HepG2 (cell line): ENCODE results near the gene HYAL2. TPM values are rescaled to one million over a fixed set of nuclear protein-coding genes. Genes with fewer than 3 reads are reported as not detected.

ENCODE experiments used
- ARID3A ChIP-seq: IDR thresholded peaks from 2 replicates; pipeline ENCODE4 v1.6.1; 2012; ENCODE audit warnings: low read depth, low read length, improper control_type of control experiment
- FOXA3 ChIP-seq: IDR thresholded peaks from 2 replicates; pipeline ENCODE4 v1.6.1; 2016; ENCODE audit warnings: missing genetic modification reagents, missing compliant biosample characterization
- IKZF1 ChIP-seq: fragments of 450-650 bp; IDR thresholded peaks from 2 replicates; pipeline ENCODE4 v1.7.1; 2016
- RAD21 ChIP-seq: fragments of 450-650 bp; formaldehyde crosslinking; IDR thresholded peaks from 2 replicates; pipeline ENCODE4 v1.5.0; 2020; ENCODE audit warnings: mild to moderate bottlenecking
- SMC3 ChIP-seq: IDR thresholded peaks from 2 replicates; pipeline ENCODE4 v1.6.1; 2011; ENCODE audit warnings: low read length, improper control_type of control experiment
- SOX13 ChIP-seq, 3 experiments: fragments of 450-650 bp in 1 of 3; sonication (generic) in 1 of 3; formaldehyde crosslinking in 1 of 3; IDR thresholded peaks in 2 of 3; conservative IDR thresholded peaks in 1 of 3; 2 replicates each; pipeline versions ENCODE4 v1.5.0 to v1.6.1; 2016 to 2020; ENCODE audit warnings: antibody characterized with exemption in 1 of 3, mild to moderate bottlenecking in 1 of 3, missing compliant biosample characterization in 1 of 3, missing genetic modification reagents in 1 of 3, moderate library complexity in 1 of 3
- SYNCRIP ChIP-seq: fragments of 200-400 bp; formaldehyde crosslinking; IDR thresholded peaks from 2 replicates; pipeline ENCODE4 v1.6.1; 2018; ENCODE audit warnings: mild to moderate bottlenecking, low read depth, low read length; ENCODE audit not compliant: insufficient read depth
- ZNF280B ChIP-seq: sonication (generic); formaldehyde crosslinking; IDR thresholded peaks from 2 replicates; pipeline ENCODE4 v1.5.0; 2020; ENCODE audit warnings: missing genetic modification reagents, mild to moderate bottlenecking, borderline replicate concordance
- ZNF362 ChIP-seq: sonication (generic); formaldehyde crosslinking; IDR thresholded peaks from 2 replicates; pipeline ENCODE4 v1.4.0; 2020; ENCODE audit warnings: missing genetic modification reagents, mild to moderate bottlenecking, borderline replicate concordance
- ZNF850 ChIP-seq: sonication (generic); formaldehyde crosslinking; conservative IDR thresholded peaks from 2 replicates; pipeline ENCODE4 v1.9.0; 2021; ENCODE audit warnings: mild to moderate bottlenecking, missing genetic modification reagents
- polyA plus RNA-seq, 8 experiments: library from polyadenylated mRNA; depleted of rRNA in 3 of 8; stranded (reverse) in 7 of 8; unstranded in 1 of 8; fragments of >200 nt; fragmentation: Illumina TruSeq in 4 of 8; extraction: Trizol in 4 of 8; gene quantifications; 2 replicates each; pipeline versions ENCODE4 v1.2.1 to v1.2.3, GENCODE V29; 2011 to 2016; ENCODE audit warnings: low read depth in 4 of 8, missing spikeins in 1 of 8, mixed read lengths in 1 of 8; ENCODE audit not compliant: insufficient read depth in 1 of 8
- total RNA-seq, 5 experiments: library from RNA; depleted of rRNA; stranded (reverse); fragments of >200 nt; fragmentation: Illumina TruSeq; extraction: Trizol; gene quantifications; 2 replicates each; pipeline ENCODE4 v1.2.3, GENCODE V29; 2016; ENCODE audit warnings: low read depth in 1 of 5
- TF ChIP-seq, protein P1 (sequence below): sonication (generic); formaldehyde crosslinking; IDR thresholded peaks from 2 replicates; pipeline ENCODE4 v1.4.0; 2020; ENCODE audit warnings: missing genetic modification reagents
- TF ChIP-seq, protein P2 (sequence below), 2 experiments: fragments of 450-650 bp in 1 of 2; sonication (generic) in 1 of 2; formaldehyde crosslinking in 1 of 2; IDR thresholded peaks; 2 replicates each; pipeline versions ENCODE4 v1.6.1 to v1.8.0; 2016 to 2022; ENCODE audit warnings: antibody characterized with exemption in 1 of 2, mild to moderate bottlenecking in 1 of 2, missing genetic modification reagents in 1 of 2

HYAL2 gene
- total and polyA plus RNA-seq, 2 of the 13 experiments (the other 11 are each of a cell fraction or from before 2014, with no cell fraction given): 76.2 to 102 TPM

GRCh38 chr3:50347187-50347813, 24.8 kb upstream of the HYAL2 start (continued):
- TF ChIP-seq, protein P1, sequence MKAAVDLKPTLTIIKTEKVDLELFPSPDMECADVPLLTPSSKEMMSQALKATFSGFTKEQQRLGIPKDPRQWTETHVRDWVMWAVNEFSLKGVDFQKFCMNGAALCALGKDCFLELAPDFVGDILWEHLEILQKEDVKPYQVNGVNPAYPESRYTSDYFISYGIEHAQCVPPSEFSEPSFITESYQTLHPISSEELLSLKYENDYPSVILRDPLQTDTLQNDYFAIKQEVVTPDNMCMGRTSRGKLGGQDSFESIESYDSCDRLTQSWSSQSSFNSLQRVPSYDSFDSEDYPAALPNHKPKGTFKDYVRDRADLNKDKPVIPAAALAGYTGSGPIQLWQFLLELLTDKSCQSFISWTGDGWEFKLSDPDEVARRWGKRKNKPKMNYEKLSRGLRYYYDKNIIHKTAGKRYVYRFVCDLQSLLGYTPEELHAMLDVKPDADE (CRISPR knock-in tag): no peak
- no peak for TF ChIP-seq ZNF280B (CRISPR knock-in tag)
- TF ChIP-seq ZNF850: no peak
- peak; percentile 46; the same call in 1 of the 2 replicates for TF ChIP-seq SMC3
- peak; percentile 43; the same call in 1 of the 2 replicates for TF ChIP-seq RAD21 (CRISPR knock-in tag)
- TF ChIP-seq IKZF1: no peak
- TF ChIP-seq ZNF362 (CRISPR knock-in tag): peak; percentile 88
- TF ChIP-seq SYNCRIP: no peak
- TF ChIP-seq FOXA3 (CRISPR knock-in tag): 0 out of 2 replicates have a peak, but pooled peaks have one; percentile 28
- TF ChIP-seq ARID3A: peak; percentile 96
- TF ChIP-seq, protein P2, sequence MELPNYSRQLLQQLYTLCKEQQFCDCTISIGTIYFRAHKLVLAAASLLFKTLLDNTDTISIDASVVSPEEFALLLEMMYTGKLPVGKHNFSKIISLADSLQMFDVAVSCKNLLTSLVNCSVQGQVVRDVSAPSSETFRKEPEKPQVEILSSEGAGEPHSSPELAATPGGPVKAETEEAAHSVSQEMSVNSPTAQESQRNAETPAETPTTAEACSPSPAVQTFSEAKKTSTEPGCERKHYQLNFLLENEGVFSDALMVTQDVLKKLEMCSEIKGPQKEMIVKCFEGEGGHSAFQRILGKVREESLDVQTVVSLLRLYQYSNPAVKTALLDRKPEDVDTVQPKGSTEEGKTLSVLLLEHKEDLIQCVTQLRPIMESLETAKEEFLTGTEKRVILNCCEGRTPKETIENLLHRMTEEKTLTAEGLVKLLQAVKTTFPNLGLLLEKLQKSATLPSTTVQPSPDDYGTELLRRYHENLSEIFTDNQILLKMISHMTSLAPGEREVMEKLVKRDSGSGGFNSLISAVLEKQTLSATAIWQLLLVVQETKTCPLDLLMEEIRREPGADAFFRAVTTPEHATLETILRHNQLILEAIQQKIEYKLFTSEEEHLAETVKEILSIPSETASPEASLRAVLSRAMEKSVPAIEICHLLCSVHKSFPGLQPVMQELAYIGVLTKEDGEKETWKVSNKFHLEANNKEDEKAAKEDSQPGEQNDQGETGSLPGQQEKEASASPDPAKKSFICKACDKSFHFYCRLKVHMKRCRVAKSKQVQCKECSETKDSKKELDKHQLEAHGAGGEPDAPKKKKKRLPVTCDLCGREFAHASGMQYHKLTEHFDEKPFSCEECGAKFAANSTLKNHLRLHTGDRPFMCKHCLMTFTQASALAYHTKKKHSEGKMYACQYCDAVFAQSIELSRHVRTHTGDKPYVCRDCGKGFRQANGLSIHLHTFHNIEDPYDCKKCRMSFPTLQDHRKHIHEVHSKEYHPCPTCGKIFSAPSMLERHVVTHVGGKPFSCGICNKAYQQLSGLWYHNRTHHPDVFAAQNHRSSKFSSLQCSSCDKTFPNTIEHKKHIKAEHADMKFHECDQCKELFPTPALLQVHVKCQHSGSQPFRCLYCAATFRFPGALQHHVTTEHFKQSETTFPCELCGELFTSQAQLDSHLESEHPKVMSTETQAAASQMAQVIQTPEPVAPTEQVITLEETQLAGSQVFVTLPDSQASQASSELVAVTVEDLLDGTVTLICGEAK (IDR thresholded peaks at IDR 0.05): no peak
- TF ChIP-seq, protein P2 (CRISPR knock-in tag; IDR thresholded peaks at IDR 0.05): peak; percentile 92
- no peak for TF ChIP-seq SOX13 (IDR thresholded peaks at IDR 0.05)
- TF ChIP-seq SOX13 (CRISPR knock-in tag; conservative IDR thresholded peaks at IDR 0.05 in 1 of 2, IDR thresholded peaks at IDR 0.05 in 1 of 2): no peak
